GM19452 (cell line): ENCODE results near the gene CBX5.
"Not testable (repeated sequence)": the region's sequence is repeated elsewhere in the genome, so short reads cannot be mapped to it uniquely, and the experiment has no call there.

Experiments used
- ATAC-seq: cut with Tn5 transposase; IDR thresholded peaks from one replicate; pipeline ENCODE4 v1.9.1; 2021; ENCODE audit not compliant: unreplicated experiment

The CBX5 gene

GRCh38 chr12:54279632-54280467 lies at the start of gene CBX5:
CBX5 (minus strand) TSS chr12:54280122; CDS start chr12:54257650, 22,472 bp downstream.
- peak; percentile 69 for ATAC-seq

- no peak for ATAC-seq
Observed at GRCh38 chr12:54328595-54329337, 48.8 kb upstream of the CBX5 start.

GRCh38 chr12:54325442-54326109 lies 45.7 kb upstream of the CBX5 start:
- not testable (repeated sequence) for ATAC-seq

DNA sequence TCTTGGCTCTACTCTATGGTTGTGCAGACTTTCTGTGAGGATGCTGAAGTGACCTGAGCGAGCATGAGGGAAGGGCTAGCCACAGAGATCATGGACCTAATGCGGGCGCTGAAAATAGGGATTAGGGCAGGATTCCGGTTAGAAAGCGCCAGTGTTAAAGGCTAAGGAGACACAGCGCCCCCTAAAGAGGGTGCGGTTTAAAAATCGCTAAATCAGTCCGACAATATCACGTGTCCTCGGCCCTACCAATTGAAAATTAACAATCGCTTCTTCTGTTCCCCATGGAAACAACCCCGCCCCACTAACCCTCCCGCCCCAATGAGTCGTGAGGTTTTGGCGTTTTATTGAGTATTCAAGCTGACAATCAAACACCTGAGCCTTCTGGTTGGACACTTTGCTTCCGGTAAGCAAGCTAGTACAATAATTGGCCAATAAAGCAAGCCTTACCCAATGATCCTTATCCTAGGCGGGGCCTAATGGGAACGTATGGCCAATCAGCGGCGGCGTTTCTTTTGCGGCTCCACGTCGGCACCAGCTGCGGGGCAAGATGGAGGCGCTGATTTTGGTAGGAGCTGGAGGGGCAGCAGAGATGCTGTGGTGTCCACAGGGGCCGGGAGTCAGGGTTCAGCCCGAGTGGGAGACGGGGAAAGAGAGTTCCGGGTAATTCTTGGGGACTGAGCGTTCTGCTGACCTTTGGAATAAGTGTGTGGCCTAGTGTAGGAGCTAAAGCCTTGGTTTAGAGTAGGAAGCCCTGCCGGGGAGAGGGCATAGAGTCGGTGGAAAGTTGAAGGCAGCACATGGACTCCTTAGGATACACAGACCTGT lies 44.9 kb upstream of the CBX5 start, which contains the start of gene COPZ1:
COPZ1 (plus strand) TSS at position 515 of the 825 bp plus-strand sequence; CDS start at position 548, 33 bp downstream.
- ATAC-seq = peak; percentile 99

DNA sequence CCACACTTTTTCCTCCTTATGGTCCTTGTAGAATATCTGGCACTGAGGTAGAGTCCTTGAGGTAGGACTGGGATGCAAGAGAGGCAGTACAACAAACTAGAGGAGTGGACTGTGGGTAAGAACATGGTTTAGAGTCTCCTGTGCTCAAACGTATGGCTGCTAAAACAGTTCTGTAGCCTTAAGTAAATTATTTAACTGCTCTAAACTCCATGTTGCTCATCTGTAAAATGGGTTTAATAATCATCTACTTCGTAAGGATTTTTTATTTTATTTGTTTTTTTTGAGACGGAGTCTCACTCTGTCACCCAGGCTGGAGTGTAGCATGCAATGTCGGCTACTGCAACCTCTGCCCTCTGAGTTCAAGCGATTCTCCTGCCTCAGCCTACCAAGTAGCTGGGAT lies 41.4 kb upstream of the CBX5 start:
- ATAC-seq = no peak

GRCh38 chr12:54312309-54312708 lies 32.4 kb upstream of the CBX5 start:
- not testable (repeated sequence) for ATAC-seq

DNA sequence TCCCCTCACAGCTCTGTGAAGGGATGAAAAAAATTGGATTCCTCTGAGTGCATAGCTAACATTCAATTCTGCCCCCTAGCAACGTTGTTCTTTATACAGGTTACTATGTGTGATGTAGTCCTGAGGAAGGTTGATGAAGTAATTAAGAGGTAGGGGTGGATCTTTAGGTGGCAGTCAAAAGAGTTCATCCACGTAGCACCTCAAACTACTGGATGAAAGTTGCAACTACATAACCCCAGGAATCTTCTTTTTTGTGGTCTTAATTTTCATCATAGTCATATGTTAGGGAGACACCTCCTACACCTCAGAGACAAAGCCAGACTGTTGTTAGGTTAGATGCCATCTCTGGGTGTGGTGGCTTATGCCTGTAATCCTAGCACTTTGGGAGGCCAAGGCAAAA lies 31.1 kb upstream of the CBX5 start:
- no peak for ATAC-seq

DNA sequence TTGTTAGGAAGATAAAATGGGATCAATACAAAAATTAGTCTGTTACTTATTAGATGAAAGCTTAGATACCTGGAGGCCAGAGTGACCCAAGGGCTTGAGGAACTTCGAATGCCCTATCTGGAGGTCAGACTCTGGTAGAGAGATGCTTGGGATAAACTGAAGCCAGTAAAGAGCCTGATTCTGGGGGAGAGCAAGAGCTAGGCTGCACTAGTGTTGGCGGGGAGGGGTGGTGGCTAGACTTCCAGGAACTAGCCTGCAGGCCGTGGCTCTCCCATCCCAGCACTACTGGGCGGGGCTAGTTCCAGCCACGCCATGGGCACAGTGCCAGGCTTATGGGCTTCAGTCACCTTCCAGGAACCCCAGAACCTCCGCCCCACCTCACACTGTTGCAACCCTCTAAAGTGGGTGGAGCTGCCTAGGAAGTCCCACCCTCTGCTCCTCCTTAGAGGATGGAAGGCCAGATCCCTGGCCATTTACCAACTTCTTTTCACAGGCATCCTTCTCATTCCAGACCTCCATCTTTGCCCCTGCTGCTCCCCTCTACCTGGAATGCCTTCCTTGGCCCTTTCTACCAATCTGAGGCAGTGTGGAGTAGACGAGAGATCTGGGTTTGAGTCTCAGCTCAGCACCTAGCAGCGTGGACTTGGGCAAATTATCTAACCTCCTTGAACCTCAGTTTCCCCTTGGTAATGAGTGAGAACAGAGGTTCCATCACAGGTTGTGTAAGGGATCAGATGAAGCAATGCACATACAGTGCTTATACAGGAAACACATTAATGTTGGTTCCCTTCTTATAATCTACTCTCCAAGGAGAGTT lies 27.2 kb upstream of the CBX5 start:
- no peak for ATAC-seq

DNA sequence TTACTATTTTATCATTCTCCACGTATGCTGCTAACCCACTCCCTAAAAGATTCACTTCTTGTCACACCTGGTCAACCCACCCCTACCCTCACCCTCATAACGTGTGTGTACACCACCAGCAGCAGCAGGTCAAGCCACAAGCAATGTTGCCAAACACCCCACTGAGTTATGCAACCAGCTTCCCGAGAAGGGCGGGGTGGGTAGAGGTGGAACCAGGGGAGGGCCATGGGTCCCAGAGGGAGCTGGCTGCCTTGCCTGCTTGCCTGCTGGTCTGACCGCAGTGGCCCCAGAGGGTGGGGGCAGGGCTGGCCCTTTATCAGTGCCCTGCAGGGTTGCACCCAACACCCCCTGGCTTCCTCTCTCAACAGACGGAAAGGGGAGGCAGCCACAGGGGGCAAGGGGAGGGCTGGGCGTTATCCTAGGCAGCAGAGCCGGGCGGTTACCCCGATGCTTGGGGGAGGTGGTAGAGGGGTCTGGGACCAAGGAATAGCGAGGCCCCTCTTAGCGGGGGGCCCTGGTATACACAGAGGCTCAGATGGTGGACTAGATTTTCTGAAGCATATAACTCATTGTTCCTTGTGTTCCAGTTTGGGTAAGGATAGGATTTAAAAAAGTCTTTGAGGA lies 24.4 kb upstream of the CBX5 start:
- ATAC-seq = no peak

DNA sequence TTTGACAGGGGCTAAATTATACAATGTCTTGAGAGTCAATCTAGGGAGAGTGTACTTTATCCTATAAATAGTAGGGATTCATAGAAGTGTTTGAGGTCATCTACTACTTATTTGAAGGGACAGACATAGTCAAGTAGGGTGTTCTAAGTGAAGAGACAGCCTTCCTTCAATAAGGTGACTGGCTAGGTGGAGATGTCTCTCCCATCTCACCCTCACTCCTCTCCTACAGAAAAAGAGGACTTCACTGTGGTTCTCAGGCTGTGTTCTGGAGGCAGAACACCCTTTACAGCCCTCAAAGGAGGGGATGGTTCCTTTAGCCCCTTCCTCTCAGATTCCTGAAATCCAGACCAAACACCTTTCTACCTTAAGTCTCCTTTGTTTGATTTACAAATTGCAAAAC lies 23.7 kb upstream of the CBX5 start:
- ATAC-seq = no peak

- ATAC-seq = no peak
Observed at GRCh38 chr12:54301428-54302048, 21.6 kb upstream of the CBX5 start.

DNA sequence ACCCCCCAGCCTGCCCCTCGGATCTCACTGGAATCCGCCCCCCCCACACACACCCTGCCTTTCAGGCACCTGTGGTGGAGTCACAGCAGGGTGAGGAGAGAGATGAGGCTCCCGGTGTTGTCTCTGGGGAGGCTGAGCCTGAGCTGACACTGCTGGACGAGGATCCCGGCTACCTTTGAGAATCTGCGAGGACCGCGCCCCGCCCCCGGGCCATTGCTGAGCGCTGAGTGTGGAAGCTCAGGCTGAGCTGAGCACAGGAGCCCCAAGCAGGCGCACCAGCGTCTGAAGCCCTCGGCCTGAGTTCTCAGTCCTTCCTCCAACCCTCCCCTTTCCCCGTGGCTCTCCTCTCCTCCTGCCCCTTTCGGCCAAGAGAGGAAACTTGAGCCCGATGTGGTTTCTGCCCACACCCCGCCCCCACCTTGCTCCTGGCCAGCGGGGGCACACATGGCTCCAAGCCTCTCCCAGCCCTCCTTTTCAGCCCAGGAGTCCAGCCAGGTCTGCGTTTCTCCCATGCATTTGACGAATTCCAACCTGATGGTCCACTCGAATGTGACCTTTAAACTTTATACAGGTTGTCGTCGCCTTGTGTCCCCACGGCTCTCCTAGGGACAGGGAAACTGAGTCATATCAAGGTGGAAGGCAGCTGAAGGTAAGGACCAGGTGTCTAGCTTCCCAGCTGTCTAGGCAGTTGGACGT lies 21.0 kb upstream of the CBX5 start, which contains the start of gene NFE2:
NFE2 (minus strand) TSS at position 284 of the 696 bp plus-strand sequence. CDS start 5,767 bp downstream, outside the sequence.
- no peak for ATAC-seq

DNA sequence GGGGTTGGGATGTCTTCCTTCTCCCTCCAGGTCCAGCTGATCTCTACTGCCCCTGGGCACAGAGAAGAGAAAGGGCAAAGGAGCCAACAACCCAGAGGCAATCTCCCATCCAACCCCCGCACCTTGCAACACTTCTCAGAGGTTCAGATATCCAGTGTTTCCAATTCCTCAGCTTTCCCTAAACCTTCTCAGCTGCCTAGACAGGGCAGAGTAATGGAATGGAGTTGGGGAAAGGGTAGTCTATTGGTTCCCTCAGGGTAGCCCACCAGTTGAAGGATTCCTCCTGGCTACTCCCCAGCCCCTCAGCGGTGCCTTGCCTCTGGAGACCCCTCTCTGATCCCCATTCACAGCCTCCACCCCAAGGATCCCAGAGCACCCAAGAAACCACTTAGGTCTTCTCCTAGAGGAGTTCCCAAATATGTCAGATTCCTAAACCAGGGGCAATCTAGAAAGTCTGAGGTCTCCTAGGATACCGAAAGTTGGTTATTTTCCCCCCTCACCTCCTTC lies 20.4 kb upstream of the CBX5 start:
- ATAC-seq = no peak

- ATAC-seq = no peak
Observed at GRCh38 chr12:54299515-54300224, 19.7 kb upstream of the CBX5 start.

DNA sequence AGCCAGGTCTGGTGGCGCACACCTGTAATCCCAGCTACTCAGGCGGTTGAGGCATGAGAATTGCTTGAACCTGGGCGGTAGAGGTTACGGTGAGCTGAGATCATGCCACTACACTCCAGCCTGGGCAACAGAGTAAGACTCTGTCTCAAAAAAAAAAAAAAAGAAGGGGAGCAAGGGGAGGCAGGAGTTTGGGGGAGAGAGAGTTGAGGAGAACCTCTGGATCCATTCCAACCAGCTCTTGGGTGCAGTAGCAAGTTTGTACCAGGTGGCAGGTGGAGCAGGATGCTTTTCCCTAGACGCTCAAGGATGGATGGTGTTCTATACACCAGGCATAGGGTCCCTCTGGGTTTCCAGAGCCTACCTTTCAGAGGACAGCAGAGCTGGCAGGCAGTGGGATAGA lies 19.0 kb upstream of the CBX5 start:
- ATAC-seq = no peak

DNA sequence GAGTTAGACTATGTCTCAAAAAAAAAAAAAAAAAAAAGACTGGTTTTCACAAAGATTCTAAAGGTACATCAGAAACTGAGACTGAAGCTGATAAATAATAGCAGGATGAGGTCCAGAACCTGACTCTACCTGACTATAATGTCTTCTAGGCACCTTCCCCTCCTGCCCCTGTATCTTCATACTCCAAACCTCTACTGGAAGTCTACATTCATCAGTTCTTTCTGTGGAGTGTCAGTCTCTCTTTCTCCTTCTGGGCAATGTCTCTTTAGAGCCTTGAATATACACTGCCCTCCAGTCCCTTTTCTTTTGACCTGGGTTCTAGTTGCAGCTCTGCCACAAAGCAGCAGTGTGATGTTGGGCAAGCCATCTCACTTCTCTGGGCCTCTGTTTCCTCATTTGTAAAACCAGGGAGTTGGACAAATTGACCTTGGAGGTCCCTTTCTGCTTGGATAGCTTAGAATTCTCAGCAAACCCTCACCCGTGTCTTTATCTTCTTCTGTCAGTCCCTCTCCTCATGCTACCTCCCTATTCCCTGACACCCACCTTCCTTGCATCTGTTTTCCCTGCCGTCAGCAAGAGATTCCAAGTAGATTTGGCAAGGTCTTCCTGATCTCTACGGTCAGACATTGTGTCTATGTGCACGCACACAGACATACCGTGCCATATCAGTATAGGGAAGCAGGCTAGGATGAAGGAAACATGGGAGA lies 16.6 kb upstream of the CBX5 start:
- ATAC-seq = no peak
